GM18870 (cell line): ENCODE measurements around the gene EBF3.

ENCODE experiments used
- ATAC-seq: cut with Tn5 transposase; IDR thresholded peaks from one replicate; pipeline ENCODE4 v1.9.1; 2021; ENCODE audit warnings: moderate library complexity; ENCODE audit not compliant: unreplicated experiment

Gene EBF3, protein sequence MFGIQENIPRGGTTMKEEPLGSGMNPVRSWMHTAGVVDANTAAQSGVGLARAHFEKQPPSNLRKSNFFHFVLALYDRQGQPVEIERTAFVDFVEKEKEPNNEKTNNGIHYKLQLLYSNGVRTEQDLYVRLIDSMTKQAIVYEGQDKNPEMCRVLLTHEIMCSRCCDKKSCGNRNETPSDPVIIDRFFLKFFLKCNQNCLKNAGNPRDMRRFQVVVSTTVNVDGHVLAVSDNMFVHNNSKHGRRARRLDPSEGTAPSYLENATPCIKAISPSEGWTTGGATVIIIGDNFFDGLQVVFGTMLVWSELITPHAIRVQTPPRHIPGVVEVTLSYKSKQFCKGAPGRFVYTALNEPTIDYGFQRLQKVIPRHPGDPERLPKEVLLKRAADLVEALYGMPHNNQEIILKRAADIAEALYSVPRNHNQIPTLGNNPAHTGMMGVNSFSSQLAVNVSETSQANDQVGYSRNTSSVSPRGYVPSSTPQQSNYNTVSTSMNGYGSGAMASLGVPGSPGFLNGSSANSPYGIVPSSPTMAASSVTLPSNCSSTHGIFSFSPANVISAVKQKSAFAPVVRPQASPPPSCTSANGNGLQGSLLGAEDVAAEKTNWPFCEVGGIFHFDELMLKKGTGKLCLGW

GRCh38 chr10:129963641-129964501 lies at the start of gene EBF3:
EBF3 (minus strand) TSS chr10:129964274; CDS start chr10:129963768, 506 bp downstream.
- no peak for ATAC-seq

DNA sequence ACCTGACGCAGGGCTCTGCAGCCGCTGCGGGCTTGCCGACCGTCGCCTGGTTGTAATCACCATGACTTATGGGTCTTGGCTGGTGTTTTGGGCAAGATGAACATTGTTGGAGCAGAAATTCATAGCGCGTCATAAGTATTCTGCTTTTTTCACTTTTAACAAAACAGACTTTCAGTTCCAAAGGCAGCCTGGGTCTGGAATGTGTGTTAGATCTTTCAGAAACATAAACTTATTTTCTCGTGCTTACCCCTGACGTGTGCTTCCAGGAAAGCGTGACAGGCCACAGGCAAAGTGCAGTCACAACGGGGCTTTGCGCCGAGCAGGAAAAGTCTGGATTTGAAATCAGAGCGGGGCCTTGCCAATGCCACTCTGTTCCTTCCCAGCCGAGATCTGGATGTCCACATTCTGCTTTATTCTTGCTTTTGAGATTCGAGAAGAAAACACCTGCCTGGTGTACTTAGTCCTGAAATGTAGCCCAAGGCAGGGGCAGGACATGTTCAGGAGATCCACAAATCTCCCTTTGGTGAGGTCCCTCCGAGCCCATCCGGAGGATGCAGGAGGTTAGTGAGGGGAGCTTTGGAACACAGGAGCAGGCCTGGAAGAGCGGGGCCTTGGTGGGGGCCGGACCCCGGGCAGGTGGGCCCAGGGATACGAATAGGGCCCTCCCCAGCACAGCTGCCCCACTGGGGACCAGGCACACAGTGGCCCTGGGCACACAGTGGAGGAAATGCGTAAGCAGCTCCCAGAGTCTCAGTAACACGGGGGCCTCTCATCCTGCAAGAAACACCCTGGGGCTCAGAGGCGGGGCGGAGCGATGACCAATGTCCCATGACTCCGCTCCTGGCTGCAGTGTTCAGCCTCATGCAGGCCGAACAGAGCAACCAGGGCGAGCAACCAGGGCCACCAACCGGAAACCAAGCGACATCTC lies 49.5 kb upstream of the EBF3 start:
- no peak for ATAC-seq

GRCh38 chr10:130012129-130012528 lies 48.1 kb upstream of the EBF3 start:
- ATAC-seq, result no peak

DNA sequence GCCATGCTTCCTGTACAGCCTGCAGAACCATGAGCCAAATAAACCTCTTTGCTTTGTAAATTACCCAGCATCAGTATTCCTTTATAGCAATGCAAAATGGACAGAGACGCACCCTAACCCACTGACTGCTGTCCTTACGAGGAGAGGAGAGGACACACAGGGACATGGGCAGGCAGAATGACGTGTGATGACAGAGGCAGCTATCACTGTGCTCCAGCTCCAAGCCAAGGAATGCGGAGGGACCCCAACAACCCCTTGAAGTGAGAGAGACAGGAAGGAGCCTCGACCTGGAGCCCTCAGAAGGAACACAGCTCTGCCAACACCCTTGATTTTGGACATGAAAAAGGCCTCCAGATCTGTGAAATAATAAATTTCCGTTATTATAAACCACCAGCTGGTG lies 46.6 kb upstream of the EBF3 start:
- no peak for ATAC-seq

DNA sequence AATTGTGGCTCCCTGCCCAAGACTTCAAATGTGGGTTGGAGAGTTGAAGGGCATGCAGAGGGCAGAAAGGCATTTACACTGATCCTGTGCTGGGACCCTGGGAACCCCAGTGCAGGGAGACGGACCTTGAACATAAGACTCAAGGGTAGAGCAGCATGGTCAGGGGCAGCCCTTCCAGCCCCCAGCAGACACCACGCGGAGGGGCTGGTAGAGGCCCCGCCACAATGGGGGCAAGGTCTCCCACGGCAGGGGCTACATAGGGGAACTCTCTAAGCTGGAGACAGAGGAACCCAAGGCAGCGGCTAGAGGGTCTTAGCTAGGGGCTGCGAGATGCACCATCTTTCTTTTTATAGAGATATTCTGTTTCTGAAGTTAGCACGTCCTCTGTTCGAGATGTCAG lies 45.2 kb upstream of the EBF3 start:
- no peak for ATAC-seq

GRCh38 chr10:130003787-130004613 lies 39.9 kb upstream of the EBF3 start:
- ATAC-seq, result no peak

GRCh38 chr10:130003166-130003565 lies 39.1 kb upstream of the EBF3 start:
- no peak for ATAC-seq

DNA sequence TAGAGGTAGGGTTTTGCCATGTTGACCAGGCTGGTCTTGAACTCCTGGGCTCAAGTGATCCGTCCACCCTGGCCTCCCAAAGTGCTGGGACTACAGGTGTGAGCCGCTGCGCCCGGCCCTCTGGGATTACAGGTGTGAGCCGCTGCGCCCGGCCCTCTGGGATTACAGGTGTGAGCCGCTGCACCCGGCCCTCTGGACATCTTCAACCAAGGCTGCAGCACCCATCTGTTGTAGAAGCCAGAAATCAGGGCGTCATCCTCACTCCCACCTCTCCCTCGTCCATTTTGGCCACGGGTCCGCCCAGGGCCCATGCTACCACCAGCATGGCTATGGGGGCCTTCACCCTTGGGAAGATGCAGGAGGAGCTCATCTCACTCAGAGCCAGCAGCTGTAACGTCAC lies 38.5 kb upstream of the EBF3 start:
- ATAC-seq, result no peak

DNA sequence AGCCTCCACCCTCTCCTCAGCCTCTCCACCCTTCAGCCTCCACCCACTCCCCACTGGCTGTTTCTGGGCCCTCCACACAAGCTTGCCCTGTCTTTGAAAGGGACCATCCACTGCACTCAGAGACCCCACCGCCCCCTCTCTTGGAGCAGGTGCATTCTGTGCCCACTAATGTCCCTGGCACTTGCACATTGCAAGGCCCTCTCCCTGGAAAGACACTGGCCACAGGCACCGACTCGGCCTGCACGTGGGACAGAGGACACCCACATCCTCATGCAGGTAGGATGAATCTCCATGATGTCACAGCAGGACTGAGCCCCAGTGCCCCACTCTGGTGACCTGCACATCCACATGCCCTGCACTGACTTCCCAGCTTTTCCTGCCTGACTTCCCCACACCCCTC lies 36.8 kb upstream of the EBF3 start:
- ATAC-seq, result no peak

DNA sequence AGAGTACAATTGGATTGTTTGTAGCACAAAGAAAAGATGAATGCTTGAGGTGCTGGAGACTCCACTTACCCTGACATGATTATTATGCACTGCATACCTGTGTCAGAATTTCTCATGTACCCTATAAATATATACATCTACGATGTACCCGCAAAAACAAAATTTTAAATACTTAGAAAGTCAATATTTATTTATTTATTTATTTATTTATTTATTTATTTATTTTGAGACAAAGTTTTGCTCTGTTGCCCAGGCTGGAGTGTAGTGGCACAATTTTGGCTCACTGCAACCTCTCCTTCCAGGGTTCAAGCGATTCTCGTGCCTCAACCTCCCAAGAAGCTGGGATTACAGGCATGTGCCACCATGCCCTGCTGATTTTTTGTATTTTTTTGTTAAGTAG lies 35.1 kb upstream of the EBF3 start:
- ATAC-seq, result no peak

DNA sequence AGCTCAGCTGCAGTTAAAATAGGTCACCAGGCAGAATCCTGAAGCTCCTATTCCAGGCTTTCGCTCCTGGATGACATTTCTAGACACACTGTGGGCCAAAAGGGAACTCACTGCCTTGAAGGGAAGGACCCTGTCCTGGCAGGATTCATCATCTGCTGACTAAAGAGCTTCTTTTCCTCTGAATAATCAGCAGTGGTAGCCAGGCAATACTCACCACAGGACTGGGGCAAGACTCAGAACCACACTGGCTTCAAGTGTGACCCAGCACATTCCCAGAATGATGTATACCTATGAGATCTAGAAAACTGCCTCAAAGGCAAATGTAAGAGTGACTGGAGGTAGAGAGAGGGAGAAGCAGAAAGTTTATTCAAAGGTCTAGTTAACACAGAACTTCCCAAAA lies 29.5 kb upstream of the EBF3 start:
- ATAC-seq, result no peak

DNA sequence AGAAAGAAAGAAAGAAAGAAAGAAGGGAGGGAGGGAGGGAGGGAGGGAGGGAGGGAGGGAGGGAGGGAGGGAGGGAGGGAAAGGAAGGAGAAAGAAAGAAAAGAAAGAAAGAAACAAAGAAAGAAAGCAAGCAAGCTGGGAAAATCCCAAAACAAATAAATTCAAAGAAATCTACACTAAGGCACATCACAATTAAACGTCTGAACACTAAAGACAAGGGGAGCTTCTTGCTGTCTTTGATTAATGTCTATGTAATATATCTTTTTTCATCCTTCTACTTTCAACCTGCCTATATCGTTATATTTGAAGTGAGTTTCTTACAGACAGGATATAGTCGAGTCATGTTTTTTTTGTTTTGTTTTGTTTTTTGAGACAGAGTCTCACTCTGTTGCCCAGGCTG lies 28.3 kb upstream of the EBF3 start:
- no peak for ATAC-seq

DNA sequence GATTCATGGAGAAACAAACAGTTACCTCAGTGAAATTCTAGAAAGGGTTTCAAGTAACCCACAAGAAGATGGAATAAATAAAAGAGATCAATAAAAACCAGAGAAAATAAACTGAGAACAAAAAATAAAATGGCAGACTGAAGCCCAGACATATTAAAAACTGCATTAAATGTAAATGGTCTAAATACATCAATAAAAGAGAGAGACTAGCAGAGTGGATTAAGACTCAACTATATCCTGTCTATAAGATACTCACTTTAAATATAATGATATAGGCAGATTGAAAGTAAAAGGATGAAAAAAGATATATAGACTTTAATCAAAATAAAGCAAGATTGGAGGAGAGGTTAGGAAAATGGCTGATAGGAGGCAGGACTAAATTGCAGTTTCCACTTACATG lies 18.8 kb upstream of the EBF3 start:
- no peak for ATAC-seq

DNA sequence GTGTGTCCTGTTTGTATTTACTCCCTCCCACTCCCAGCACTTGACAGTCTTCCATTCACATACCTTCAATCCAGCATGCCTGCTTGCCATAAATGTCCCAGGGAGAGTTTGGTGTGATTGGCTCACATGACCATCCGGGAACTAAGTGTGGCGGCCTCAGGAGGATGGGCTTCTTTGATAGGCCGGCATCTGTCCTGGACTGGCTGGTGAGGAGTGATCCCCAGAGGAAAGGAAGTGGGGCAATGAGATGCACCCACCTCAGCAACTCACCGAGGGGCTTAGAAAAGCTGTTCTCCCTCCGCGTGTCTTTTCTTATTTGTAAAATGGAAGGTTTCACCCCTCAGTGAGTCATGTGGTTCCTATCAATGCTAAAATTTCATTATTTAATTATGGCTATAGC lies 14.9 kb upstream of the EBF3 start:
- ATAC-seq, result no peak

DNA sequence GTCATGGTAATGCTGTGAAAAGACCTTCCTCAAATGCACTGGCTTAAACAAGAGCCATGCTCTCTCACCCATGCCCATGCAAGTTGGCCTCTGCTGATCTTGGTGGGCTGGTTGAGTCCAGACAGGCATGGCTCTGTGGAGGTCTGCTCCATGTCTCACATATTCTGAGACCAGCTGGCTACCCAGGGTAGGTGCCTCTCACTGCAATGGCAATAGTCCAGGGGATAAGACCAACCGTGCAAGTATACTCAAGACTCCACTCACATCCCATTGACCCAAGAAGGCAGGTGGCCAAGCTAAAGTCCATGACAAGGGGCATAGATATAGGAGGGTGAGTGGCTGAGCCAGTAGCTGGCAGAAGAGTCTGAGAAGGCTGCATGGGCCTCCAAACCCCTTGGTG lies 14.2 kb upstream of the EBF3 start:
- ATAC-seq, result no peak

- ATAC-seq, result no peak
These were observed 13.7 kb upstream of the EBF3 start for GRCh38 chr10:129977794-129978193.

GRCh38 chr10:129973674-129974059 lies 9.6 kb upstream of the EBF3 start:
- ATAC-seq, result no peak

- ATAC-seq, result no peak
These were observed 9.0 kb upstream of the EBF3 start for GRCh38 chr10:129972966-129973673.
